ENCODE measurements around the gene TMEM231.
A peak's percentile ranks its signal among the peaks of the same experiment; 100 is the strongest.
"Not testable (repeated sequence)": the region's sequence is repeated elsewhere in the genome, so short reads cannot be mapped to it uniquely, and the experiment has no call there.

TMEM231 gene

GRCh38 chr16:75555707-75556430 is at the start of gene TMEM231:
Gene TMEM231 (minus strand): TSS chr16:75556252. CDS start chr16:75556209, 43 bp downstream.
- peak; percentile 95 for DNase-seq (ENCODE audit: low read depth)

- DNase-seq (ENCODE audit: low read depth): no peak
Observed at GRCh38 chr16:75603241-75603640, 47.2 kb upstream of the TMEM231 start.

- DNase-seq (ENCODE audit: low read depth): no peak
Observed at GRCh38 chr16:75599452-75600277, 43.6 kb upstream of the TMEM231 start.

GRCh38 chr16:75593825-75594820 is 38.1 kb upstream of the TMEM231 start:
- DNase-seq (ENCODE audit: low read depth): no peak

- no peak for DNase-seq (ENCODE audit: low read depth)
Observed at GRCh38 chr16:75593308-75593707, 37.3 kb upstream of the TMEM231 start.

GRCh38 chr16:75591927-75592326 is 35.9 kb upstream of the TMEM231 start:
- DNase-seq (ENCODE audit: low read depth): not testable (repeated sequence)

GRCh38 chr16:75590920-75591843 is 35.1 kb upstream of the TMEM231 start:
- no peak for DNase-seq (ENCODE audit: low read depth)

GRCh38 chr16:75589306-75589705 is 33.3 kb upstream of the TMEM231 start:
- DNase-seq (ENCODE audit: low read depth): no peak

GRCh38 chr16:75588716-75589115 is 32.7 kb upstream of the TMEM231 start:
- no peak for DNase-seq (ENCODE audit: low read depth)

GRCh38 chr16:75584108-75584507 is 28.1 kb upstream of the TMEM231 start:
- no peak for DNase-seq (ENCODE audit: low read depth)

- no peak for DNase-seq (ENCODE audit: low read depth)
Observed at GRCh38 chr16:75579281-75579834, 23.3 kb upstream of the TMEM231 start.

- DNase-seq (ENCODE audit: low read depth): no peak
Observed at GRCh38 chr16:75578725-75579124, 22.7 kb upstream of the TMEM231 start.

GRCh38 chr16:75578212-75578611 is 22.2 kb upstream of the TMEM231 start:
- DNase-seq (ENCODE audit: low read depth): no peak

GRCh38 chr16:75576384-75576811 is 20.3 kb upstream of the TMEM231 start:
- no peak for DNase-seq (ENCODE audit: low read depth)

- DNase-seq (ENCODE audit: low read depth): no peak
Observed at GRCh38 chr16:75575958-75576357, 19.9 kb upstream of the TMEM231 start.

GRCh38 chr16:75573955-75574354 is 17.9 kb upstream of the TMEM231 start:
- no peak for DNase-seq (ENCODE audit: low read depth)

GRCh38 chr16:75572864-75573542 is 17.0 kb upstream of the TMEM231 start:
- DNase-seq (ENCODE audit: low read depth): no peak

GRCh38 chr16:75570396-75571065 is 14.5 kb upstream of the TMEM231 start:
- no peak for DNase-seq (ENCODE audit: low read depth)

- DNase-seq (ENCODE audit: low read depth): no peak
Observed at GRCh38 chr16:75567911-75568310, 11.9 kb upstream of the TMEM231 start.
